HepG2 (cell line): ENCODE results near the gene TMEM258. TPM values are rescaled to one million over a fixed set of nuclear protein-coding genes. Genes with fewer than 3 reads are reported as not detected.

Experiments
- HDAC1 ChIP-seq: sonication (generic); formaldehyde crosslinking; IDR thresholded peaks from 2 replicates; pipeline ENCODE4 v1.5.1; 2020; ENCODE audit warnings: mild to moderate bottlenecking, missing genetic modification reagents
- IKZF5 ChIP-seq: IDR thresholded peaks from 2 replicates; pipeline ENCODE4 v1.6.1; 2018; ENCODE audit warnings: missing genetic modification reagents, mild to moderate bottlenecking, missing compliant biosample characterization
- ONECUT2 ChIP-seq: sonication (generic); formaldehyde crosslinking; IDR thresholded peaks from 2 replicates; pipeline ENCODE4 v1.4.0; 2020; ENCODE audit warnings: missing genetic modification reagents
- RXRA ChIP-seq: sonication (generic); formaldehyde crosslinking; IDR thresholded peaks from 2 replicates; pipeline ENCODE4 v1.5.1; 2020; ENCODE audit warnings: missing genetic modification reagents
- THAP7 ChIP-seq: sonication (generic); formaldehyde crosslinking; IDR thresholded peaks from 2 replicates; pipeline ENCODE4 v1.8.1; 2023; ENCODE audit warnings: mild to moderate bottlenecking, missing genetic modification reagents
- ZBTB1 ChIP-seq: sonication (generic); formaldehyde crosslinking; IDR thresholded peaks from 2 replicates; pipeline ENCODE4 v1.4.0; 2020; ENCODE audit warnings: missing genetic modification reagents, borderline replicate concordance
- ZBTB40 ChIP-seq, 2 experiments: fragments of 450-650 bp in 1 of 2; sonication (generic) in 1 of 2; formaldehyde crosslinking in 1 of 2; IDR thresholded peaks; 2 replicates each; pipeline versions ENCODE4 v1.6.1 to v1.8.0; 2016 to 2022; ENCODE audit warnings: antibody characterized with exemption in 1 of 2, mild to moderate bottlenecking in 1 of 2, missing genetic modification reagents in 1 of 2
- ZFP91 ChIP-seq: sonication (generic); formaldehyde crosslinking; IDR thresholded peaks from 2 replicates; pipeline ENCODE4 v1.9.0; 2022; ENCODE audit warnings: missing genetic modification reagents, mild to moderate bottlenecking, borderline replicate concordance
- ZNF280D ChIP-seq: sonication (generic); formaldehyde crosslinking; IDR thresholded peaks from 2 replicates; pipeline ENCODE4 v1.5.1; 2020; ENCODE audit warnings: mild to moderate bottlenecking, missing genetic modification reagents
- ZNF670 ChIP-seq: sonication (generic); formaldehyde crosslinking; IDR thresholded peaks from 2 replicates; pipeline ENCODE4 v1.8.0; 2022; ENCODE audit warnings: mild to moderate bottlenecking, missing genetic modification reagents, borderline replicate concordance
- ZSCAN12 ChIP-seq: sonication (generic); formaldehyde crosslinking; IDR thresholded peaks from 2 replicates; pipeline ENCODE4 v1.9.0; 2021; ENCODE audit warnings: mild to moderate bottlenecking, missing genetic modification reagents
- polyA plus RNA-seq, 8 experiments: library from polyadenylated mRNA; depleted of rRNA in 3 of 8; stranded (reverse) in 7 of 8; unstranded in 1 of 8; fragments of >200 nt; fragmentation: Illumina TruSeq in 4 of 8; extraction: Trizol in 4 of 8; gene quantifications; 2 replicates each; pipeline versions ENCODE4 v1.2.1 to v1.2.3, GENCODE V29; 2011 to 2016; ENCODE audit warnings: low read depth in 4 of 8, missing spikeins in 1 of 8, mixed read lengths in 1 of 8; ENCODE audit not compliant: insufficient read depth in 1 of 8
- total RNA-seq, 5 experiments: library from RNA; depleted of rRNA; stranded (reverse); fragments of >200 nt; fragmentation: Illumina TruSeq; extraction: Trizol; gene quantifications; 2 replicates each; pipeline ENCODE4 v1.2.3, GENCODE V29; 2016; ENCODE audit warnings: low read depth in 1 of 5

TMEM258 gene
- total and polyA plus RNA-seq, 2 of the 13 experiments (the other 11 are each of a cell fraction or from before 2014, with no cell fraction given), result 175 to 424 TPM

- TF ChIP-seq ZBTB40 (IDR thresholded peaks at IDR 0.05) (no peak), ZBTB40 (CRISPR knock-in tag; IDR thresholded peaks at IDR 0.05) (no peak), THAP7 (CRISPR knock-in tag) (no peak), RXRA (CRISPR knock-in tag) (0 out of 2 replicates have a peak, but pooled peaks have one; percentile 31), HDAC1 (CRISPR knock-in tag) (no peak), ZNF670 (CRISPR knock-in tag) (no peak), ZNF280D (CRISPR knock-in tag) (peak; percentile 29; the same call in 1 of the 2 replicates), ZBTB1 (CRISPR knock-in tag) (no peak), ZSCAN12 (no peak), IKZF5 (peak; percentile 81), ZFP91 (CRISPR knock-in tag) (peak; percentile 76), ONECUT2 (CRISPR knock-in tag) (no peak)
These were observed 45.0 kb downstream of the TMEM258 start (continued) for GRCh38 chr11:61747192-61747966.
